HG02852 (cell line): ENCODE data around the gene EPB41L2.
"Not testable (repeated sequence)": the region's sequence is repeated elsewhere in the genome, so short reads cannot be mapped to it uniquely, and the experiment has no call there.

Source experiments
- ATAC-seq: cut with Tn5 transposase; IDR thresholded peaks from one replicate; pipeline ENCODE4 v1.9.1; 2021; ENCODE audit warnings: mild to moderate bottlenecking, moderate library complexity; ENCODE audit not compliant: unreplicated experiment

EPB41L2 gene

DNA sequence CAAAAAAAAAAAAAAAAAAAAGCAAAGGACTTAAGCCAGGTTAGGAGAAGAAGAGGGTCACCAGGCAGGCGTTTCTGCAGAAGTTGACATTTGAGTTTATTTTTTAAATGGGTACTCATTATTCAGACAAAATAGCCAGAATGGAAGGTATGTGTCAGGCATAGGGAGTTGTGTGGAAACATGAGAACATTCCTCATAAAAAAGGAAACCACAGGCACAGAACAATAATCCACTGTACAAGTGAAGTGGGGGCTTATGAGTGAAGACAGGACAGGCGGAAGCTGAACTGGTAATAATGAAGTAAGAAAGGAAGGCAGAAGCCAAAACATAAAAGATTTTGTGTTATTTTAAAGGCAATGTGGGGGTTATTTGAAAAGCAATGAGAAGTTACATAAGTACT lies 104.6 kb downstream of the EPB41L2 start:
- ATAC-seq: no peak

DNA sequence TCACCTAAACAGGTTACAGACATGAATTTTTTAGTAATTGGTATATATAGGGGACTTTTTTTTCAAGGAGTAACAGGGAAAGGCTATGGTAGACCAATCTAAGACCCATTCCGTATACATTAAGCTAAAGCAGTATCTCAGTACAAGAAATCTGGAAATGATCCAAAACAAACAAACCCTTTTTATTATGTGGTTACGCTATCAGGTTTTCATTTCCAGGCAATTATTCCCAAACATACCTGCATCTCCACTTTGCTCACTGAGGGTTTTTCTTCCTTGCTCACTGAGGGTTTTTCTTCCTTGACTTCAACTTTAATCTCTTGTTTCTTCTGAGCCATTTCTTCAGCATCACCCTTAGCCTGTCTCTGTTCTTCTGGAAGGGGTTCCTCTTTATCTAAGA lies 107.3 kb downstream of the EPB41L2 start:
- ATAC-seq: no peak

DNA sequence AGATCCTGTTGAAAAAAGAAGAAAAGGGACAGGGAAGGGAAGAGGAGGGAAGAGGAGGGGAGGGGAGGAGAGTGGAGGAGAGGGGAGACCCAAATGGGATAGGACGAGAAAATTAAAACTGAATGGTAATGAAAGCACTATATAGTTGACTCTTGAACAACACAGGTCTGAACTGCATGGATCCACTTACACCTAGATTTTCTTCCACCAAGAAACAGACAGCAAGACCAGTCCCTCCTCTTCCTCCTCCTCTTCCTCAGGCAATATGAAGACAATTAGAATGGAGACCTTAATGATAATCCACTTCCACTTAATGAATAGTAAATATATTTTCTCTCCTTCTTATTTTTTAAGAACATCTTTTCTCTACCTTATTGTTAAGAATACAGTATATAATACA lies 113.5 kb downstream of the EPB41L2 start:
- ATAC-seq: no peak

DNA sequence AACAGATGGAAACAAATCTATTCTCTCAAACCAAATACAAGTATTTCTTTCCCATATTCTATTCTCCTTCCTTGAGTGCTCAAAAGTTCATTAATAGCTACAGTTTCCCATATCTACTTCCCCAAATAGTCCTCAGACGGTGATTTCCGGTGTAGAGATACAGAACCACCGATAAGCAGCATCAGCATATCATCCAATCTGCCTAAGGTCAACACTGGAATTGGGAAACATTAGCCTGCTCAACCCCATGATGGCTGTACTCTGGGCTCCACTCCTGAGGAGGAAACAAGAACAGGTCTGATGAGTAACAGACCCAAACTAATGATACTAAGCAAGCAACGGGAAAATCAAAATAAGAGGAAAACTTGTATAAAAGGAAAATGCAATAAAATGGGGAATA lies 115.6 kb downstream of the EPB41L2 start:
- ATAC-seq: no peak

DNA sequence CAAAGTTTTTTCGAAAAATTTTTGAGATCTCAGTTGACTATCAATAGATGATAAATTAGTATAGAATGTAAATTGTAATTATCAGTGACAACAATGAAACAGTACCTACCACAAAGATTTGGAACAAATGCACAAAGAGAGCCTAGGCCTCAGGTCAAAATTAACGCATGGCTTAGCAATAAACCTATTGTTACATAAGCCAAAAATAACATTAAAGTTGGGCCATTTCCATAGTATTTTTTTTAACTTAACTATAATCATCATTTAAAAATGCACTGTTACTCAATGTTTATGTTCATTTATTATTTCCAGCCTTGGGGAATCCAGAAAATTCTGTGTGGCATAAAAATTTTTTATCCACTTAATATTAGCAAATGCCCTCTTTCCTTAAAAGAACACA lies 117.0 kb downstream of the EPB41L2 start:
- no peak for ATAC-seq

DNA sequence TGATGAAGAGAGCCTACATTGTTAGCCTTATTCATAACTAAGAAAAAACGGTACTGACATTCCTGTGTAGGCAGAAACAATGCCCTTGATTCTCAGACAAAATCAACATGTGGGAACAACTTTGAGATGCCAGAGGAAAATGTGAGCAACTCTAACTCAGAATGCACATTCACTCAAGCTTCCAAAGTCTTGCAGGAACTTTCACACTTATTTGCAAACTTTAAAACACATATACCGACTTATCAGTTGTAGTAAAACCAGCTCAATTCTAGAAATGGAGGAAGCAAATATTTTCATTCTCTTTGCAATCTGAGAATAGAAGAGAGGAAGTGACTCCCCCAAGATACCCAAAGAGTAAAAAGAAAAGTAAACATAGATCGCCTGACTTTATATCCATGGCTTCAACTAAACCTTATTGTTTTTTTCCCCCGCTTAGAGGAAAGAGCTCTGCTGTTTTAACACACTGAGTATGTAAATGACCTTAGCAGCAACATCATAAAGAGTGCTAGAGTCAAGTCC lies 117.6 kb downstream of the EPB41L2 start:
- no peak for ATAC-seq

DNA sequence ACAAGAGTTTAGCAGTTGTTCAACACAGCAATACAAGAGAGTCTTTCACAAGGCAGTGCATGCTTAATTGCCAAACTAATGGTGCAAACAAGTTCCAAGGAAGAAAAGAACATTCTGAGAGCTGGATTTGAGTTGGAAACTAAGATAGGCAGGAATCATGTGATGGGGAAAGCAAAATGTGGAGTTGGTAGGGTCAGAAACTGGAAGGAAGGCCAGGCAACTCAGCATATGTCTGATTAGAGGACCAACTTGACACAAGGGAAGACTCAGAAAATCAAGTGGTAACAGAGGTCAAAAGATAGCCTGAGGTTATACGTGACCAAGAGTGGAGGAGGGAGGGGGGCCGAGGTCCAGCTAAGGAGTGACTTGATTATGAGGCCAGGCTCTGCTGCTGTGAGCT lies 118.6 kb downstream of the EPB41L2 start:
- no peak for ATAC-seq

DNA sequence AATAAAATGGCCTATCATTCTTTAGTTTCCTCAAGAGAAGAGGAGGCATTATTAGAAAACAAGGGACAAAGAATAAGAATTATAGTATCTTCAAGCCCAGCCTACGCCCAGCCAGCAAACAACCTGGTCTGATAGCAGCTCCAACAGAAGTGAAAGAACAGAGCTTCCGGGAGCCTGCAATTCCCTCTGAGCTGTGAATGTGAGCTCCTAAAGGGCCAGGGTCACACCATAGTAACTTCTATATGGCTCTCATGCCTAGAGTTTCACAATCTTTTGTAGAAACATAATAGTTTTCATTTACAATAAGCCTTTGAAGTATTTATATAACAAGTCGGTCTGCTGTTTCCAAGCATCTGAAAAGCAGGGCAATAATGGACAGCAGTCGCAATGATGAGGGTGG lies 119.3 kb downstream of the EPB41L2 start:
- no peak for ATAC-seq

DNA sequence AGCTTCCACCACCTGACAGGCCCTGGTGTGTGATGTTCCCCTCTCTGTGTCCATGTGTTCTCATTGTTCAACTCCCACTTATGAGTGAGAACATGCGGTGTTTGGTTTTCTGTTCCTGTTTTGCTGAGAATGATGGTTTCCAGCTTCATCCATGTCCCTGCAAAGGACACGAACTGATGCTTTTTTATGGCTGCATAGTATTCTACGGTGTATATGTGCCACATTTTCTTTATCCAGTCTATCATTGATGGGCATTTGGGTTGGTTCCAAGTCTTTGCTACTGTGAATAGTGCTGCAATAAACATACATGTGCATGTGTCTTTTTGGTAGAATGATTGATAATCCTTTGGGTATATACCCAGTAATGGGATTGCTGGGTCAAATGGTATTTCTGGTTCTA lies 120.3 kb downstream of the EPB41L2 start:
- ATAC-seq: not testable (repeated sequence)

DNA sequence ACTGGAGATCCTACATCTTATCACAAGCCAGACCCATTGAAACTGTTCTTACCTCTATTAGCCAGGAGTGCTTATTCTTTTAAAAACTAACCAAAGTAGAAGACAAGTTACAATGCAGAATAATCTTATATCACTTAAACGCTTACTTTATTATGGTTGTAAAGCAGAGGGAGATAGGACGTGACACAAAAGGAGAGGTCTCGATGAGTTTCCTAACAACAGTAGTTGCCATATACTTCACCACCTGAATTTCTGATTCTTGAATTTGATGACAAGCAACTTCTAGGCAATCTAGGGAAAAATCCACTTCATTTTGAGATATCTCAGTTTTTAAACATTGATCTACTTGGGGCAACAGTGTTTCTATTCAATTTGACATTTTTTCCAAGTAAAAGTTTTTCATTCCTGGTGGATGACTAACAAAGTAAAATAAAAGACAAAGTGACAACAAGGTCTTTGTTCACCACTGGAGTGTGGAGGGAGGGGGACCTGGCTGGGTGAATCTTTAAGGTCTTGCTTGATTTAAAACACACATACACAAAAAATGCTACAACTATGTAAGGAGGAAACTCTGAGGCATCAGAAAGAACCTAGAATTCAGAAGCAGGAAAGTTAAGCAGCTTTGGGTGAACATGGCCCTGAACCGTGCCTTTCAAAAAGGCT lies 125.0 kb downstream of the EPB41L2 start:
- ATAC-seq: no peak

DNA sequence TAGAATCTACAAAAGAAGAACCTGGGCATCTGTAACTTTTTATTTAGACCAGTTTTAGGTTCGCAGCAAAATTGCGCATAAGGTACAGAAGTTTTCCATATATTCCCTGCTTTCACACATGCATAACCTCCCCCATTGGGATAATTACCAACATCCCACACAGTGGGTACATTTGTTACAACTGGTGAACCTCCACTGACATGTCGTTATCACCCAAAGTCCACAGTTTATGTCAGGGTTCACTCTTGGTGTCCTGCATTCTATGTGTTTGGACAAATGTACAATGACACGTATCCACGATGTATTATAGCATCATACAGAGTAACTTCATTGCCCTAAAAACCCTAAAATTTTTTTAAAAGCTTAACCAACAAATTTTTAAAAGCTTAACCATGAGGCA lies 126.1 kb downstream of the EPB41L2 start:
- ATAC-seq: no peak

DNA sequence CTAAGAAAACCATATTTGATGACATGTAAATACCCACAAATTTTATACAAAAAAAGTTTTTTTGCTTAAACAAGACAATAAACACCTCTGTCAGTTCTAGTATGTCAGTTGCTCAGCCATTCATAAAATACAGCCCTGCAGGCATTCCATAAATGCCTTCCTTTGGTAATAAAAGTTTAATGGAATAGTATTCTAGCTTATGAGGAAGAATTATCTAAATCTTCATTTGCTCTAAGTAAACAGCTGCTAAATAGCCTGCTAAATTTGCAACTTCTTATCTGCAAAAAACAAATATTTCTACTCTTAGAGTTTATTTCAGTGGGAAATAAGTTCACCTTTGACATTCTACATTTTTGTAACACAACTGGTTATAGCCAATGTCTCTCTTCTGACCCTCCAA lies 127.1 kb downstream of the EPB41L2 start:
- no peak for ATAC-seq

DNA sequence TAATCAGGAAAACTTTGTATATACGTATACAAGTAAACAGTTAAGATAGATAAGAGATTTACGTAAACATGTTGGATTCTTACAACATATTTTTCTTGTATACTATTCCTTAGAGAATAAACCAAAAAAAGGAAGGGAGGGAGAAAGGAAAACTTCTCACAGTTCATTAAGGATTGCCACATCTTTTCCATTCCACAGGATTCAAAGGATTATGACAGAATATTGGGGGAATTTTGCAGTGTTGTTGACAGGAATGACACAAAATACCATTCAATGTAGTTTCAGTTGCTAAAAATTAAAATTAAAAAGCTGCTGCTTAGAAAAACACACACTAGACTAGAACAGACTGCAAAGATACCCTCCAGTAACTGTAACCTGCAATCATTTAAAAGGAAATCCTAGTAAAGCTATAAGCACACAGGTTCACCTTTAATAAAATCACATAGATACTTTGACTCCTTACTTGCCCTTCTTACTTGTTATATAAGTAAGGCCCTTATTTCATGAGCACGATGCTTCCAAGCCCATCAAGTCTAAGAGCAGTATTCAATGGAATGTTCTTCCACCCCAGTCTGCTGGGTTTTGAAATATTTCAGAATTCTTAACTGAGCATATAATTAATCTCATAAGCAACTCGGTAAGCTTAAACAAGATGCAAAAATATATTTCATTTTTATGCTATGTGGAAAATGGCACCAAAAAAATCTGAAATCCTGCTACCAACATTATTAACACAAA lies 128.0 kb downstream of the EPB41L2 start:
- no peak for ATAC-seq

DNA sequence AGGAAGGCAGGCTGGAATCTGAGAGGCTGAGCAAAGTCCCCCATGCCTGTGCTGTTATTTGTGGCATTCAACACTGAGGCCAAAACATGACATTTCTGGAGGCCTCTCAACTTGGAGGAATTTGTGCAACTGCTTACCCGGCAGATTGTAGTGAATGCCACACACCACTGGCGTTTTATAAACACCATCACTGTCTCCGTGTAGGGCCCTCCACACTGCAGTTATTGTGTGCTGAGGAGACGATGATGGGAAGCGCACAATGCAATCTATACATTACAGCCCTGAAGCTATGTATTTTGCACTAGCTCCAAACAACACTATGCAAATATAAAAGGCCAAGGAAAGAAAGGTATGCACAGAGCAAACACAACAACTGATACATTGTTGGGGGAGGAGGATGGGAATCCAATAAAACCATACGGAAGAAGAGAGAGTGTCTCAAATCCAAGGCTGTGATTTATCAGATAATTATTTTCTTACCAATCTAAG lies 129.3 kb downstream of the EPB41L2 start:
- ATAC-seq: no peak

DNA sequence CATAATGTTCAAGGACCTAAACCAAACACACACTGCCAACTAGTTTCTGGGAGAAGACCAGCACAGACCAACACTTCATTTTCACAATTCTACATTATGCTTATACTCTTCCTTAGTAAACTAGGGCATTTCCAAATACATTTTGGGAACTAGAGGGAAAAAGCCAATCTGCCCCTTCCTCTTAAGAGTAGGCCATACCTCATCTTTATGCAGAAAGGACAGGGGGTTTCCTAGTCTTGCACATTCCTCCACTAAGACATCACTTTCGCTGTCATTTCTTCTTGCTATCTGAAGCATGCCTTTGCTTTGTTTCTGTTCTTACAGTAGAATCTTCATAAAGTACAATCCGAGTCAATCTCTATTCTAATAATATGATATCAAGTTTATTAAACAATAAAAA lies 130.1 kb downstream of the EPB41L2 start:
- ATAC-seq: no peak

DNA sequence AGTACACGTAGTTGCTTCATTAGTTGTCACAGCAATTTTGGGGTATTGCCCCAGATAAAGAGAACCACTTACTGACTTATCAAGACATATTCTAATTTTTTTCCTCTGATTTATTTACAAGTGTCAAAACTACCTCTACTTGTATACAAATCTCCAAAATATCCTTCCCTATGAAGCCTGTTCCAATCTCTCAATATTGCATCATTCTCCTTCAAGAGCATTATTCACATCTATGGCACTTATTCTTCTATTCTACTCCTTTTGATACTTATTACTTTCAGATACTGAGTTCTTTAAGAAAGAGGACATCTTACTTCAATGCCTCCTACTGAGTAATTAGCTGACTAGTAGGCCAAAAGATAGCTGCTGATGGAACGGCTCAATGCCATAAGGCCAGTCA lies 130.6 kb downstream of the EPB41L2 start:
- no peak for ATAC-seq

DNA sequence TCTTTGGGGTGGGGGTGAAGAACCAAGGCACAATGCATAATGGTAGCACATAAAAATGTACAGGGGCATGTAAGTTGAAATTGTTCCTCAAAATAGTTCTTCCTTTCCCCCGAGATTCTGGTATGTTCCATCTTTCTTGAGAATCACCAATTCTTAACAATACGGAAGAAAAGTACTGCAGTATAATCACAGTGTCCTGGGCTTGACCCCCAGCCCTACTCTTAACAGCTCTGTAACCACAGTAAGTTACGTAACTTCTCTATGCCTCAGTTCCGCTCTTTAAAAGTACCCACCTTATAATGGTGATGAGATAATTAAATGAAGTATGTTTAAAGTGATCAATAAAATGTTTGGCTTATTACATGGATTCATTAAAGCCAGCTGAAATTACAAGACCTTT lies 131.4 kb downstream of the EPB41L2 start:
- no peak for ATAC-seq

DNA sequence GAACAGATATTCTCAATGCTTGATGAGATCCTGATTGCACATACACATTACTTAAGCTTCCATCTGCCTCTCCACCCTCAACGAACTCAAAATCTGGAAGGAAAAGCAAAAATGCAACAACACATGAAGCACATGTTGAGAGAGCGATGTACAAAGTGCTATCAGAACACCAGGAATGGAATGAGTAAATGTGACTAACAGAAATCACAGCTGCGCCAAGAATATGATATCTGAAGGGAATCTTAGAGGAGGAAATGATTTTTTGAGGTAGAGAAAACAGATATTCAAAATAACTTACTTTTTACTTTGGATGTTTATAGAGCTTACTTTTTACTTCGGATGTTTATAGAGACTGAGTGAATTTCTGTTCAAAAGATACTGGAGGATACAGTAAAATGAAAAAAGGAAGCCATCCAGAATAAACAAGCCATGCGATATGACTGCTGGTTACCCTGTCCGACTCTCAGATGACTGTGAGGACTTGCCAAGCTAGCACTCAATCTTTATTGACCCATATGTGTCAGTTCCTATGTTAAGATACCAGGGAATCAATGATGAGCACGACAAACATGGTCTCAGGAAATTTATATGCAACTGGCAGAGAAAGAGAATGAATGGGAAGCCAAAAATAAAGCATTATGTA lies 133.9 kb downstream of the EPB41L2 start:
- no peak for ATAC-seq

DNA sequence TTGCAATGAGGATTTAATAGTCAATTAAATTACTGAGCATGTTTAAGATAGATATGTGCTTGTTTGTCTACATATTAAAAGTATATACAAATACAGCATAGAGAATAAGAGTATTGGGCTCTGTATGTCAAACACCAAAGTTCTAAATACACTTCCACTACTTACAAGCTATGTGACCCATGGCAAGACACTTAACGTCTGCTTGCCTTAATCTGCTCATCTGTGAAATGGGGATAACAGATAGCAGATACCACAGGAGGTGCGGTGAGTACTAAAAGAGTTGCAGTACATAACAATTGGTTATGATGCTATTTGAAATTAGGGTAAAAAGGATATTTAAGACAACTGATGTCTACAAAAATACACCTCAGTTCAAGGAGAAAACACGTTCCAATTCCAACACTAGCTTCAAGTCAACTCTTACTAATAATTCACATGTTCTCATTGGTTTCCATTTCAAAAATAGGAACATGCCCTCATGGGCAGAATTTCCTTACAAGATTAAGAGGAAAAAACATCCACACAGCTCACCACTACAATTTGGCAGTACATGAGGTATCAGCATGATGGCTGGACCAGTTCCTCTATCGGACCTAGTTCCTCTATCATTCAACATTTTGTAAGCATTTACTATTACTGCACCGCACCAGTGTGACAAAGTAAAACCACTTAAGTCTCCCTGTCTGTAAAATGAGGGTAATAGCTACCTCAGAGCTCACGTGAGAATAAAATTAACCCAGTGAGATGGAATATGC lies 134.7 kb downstream of the EPB41L2 start:
- no peak for ATAC-seq

DNA sequence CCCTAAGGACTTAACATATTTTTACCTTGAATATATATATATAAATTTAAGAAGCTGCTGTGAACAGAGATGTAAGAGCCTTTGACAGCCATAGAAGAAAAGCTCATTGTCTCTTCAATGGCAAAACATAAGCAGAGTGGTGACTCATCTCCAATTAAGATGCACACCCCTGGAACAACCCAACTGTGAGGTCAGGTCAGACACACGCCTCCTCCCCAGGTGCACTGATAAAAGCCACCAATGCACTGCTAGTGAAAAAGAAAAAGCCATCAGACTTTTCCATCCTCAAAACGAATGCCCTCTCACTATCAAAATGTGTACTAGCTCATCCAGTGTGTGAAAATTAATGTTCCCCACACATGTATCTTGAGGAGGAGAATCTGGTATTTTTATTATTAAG lies 135.7 kb downstream of the EPB41L2 start:
- no peak for ATAC-seq

DNA sequence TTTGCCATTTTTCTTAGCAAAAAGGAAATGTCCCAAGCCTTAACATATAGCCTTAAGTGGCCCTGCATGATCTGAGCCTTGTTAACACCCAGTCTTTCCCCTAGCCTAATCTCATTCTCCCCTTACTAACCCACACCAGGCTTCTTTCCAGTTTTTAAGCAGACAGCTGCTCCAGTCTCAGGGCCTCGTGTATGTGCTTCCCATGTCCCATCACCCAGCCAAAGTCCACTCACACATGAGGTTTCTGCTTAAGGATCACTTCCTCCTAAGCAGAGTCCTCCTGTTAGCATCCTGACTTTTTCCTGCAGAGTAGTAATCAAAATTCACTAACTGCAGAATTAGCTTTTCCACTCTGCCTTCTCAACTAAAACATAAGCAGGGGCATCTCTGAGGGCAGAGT lies 139.7 kb downstream of the EPB41L2 start:
- no peak for ATAC-seq
